ENCODE data around the gene MCF2L2.

The MCF2L2 gene

DNA sequence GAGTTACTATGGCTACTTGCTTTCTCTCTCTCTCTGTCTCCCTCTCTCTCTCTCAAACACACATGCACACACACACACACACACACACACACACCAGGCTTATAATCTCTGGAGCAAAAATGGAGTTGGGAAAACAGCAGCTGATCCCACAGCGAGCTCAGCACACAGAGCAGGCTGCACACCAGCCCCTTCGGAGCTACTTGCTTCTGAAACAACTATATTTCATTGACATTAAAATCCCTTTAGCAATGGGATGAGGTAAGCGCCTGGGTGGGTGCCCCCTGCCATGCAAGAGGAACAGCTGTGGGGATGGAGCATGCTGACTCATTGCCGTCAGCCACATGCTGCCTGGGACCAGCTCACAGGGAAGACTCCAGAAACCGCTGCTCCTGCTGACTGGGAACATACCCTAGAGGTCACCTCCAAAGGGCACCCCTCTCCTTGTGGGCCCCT is 129.7 kb downstream of the MCF2L2 start (continued):
- TF ChIP-seq ZNF776 (tag by site-specific recombination; IDR thresholded peaks at IDR 0.05; ENCODE audit: borderline replicate concordance) (no peak), ZNF121 (tag by site-specific recombination; IDR thresholded peaks at IDR 0.05) (no peak), ZBTB48 (tag by site-specific recombination; IDR thresholded peaks at IDR 0.05) (no peak), ZNF398 (tag by site-specific recombination; IDR thresholded peaks at IDR 0.05) (peak; percentile 64), ZNF221 (tag by site-specific recombination; IDR thresholded peaks at IDR 0.05; ENCODE audit: borderline replicate concordance) (no peak), ZNF341 (tag by site-specific recombination; IDR thresholded peaks at IDR 0.05; ENCODE audit: low read depth) (peak; percentile 60), PRDM1 (tag by site-specific recombination; IDR thresholded peaks at IDR 0.05) (peak; percentile 68), ZSCAN18 (tag by site-specific recombination; IDR thresholded peaks at IDR 0.05) (no peak), OSR2 (tag by site-specific recombination; IDR thresholded peaks at IDR 0.05) (peak; percentile 41), ZSCAN30 (tag by site-specific recombination; IDR thresholded peaks at IDR 0.05) (peak; percentile 84), ZNF394 (tag by site-specific recombination; IDR thresholded peaks at IDR 0.05; ENCODE audit: borderline replicate concordance) (peak; percentile 58), IKZF3 (tag by site-specific recombination; IDR thresholded peaks at IDR 0.05) (peak; percentile 68; the same call in 1 of the 2 replicates), ZNF24 (tag by site-specific recombination; IDR thresholded peaks at IDR 0.05) (0 out of 2 replicates have a peak, but pooled peaks have one; percentile 15), GLIS1 (tag by site-specific recombination; IDR thresholded peaks at IDR 0.05) (peak; percentile 94), FEZF1 (tag by site-specific recombination; IDR thresholded peaks at IDR 0.05) (peak; percentile 66), ZNF664 (tag by site-specific recombination; IDR thresholded peaks at IDR 0.05) (peak; percentile 30; the same call in 1 of the 2 replicates), PBX3 (CRISPR knock-in tag; IDR thresholded peaks at IDR 0.05) (no peak), ZNF184 (tag by site-specific recombination; IDR thresholded peaks at IDR 0.05) (no peak), ZNF16 (tag by site-specific recombination; IDR thresholded peaks at IDR 0.05; ENCODE audit: low read depth) (no peak), ZNF155 (tag by site-specific recombination; IDR thresholded peaks at IDR 0.05) (no peak), ZNF660 (tag by site-specific recombination; IDR thresholded peaks at IDR 0.05) (peak; percentile 86), ZNF514 (tag by site-specific recombination; IDR thresholded peaks at IDR 0.05) (no peak), ZNF366 (tag by site-specific recombination; conservative IDR thresholded peaks at IDR 0.05) (peak; percentile 68), ZNF600 (tag by site-specific recombination; IDR thresholded peaks at IDR 0.05) (peak; percentile 77), ZNF133 (tag by site-specific recombination; IDR thresholded peaks at IDR 0.05) (no peak), ZFP69B (tag by site-specific recombination; IDR thresholded peaks at IDR 0.05) (peak; percentile 27; the same call in 1 of the 2 replicates), ZIC2 (tag by site-specific recombination; IDR thresholded peaks at IDR 0.05) (peak; percentile 95), ZNF549 (tag by site-specific recombination; IDR thresholded peaks at IDR 0.05) (no peak)
- TF ChIP-seq, protein P1, sequence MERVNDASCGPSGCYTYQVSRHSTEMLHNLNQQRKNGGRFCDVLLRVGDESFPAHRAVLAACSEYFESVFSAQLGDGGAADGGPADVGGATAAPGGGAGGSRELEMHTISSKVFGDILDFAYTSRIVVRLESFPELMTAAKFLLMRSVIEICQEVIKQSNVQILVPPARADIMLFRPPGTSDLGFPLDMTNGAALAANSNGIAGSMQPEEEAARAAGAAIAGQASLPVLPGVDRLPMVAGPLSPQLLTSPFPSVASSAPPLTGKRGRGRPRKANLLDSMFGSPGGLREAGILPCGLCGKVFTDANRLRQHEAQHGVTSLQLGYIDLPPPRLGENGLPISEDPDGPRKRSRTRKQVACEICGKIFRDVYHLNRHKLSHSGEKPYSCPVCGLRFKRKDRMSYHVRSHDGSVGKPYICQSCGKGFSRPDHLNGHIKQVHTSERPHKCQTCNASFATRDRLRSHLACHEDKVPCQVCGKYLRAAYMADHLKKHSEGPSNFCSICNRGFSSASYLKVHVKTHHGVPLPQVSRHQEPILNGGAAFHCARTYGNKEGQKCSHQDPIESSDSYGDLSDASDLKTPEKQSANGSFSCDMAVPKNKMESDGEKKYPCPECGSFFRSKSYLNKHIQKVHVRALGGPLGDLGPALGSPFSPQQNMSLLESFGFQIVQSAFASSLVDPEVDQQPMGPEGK (tag by site-specific recombination; IDR thresholded peaks at IDR 0.05), result peak; percentile 65; the same call in 1 of the 2 replicates
- TF ChIP-seq, protein P2, sequence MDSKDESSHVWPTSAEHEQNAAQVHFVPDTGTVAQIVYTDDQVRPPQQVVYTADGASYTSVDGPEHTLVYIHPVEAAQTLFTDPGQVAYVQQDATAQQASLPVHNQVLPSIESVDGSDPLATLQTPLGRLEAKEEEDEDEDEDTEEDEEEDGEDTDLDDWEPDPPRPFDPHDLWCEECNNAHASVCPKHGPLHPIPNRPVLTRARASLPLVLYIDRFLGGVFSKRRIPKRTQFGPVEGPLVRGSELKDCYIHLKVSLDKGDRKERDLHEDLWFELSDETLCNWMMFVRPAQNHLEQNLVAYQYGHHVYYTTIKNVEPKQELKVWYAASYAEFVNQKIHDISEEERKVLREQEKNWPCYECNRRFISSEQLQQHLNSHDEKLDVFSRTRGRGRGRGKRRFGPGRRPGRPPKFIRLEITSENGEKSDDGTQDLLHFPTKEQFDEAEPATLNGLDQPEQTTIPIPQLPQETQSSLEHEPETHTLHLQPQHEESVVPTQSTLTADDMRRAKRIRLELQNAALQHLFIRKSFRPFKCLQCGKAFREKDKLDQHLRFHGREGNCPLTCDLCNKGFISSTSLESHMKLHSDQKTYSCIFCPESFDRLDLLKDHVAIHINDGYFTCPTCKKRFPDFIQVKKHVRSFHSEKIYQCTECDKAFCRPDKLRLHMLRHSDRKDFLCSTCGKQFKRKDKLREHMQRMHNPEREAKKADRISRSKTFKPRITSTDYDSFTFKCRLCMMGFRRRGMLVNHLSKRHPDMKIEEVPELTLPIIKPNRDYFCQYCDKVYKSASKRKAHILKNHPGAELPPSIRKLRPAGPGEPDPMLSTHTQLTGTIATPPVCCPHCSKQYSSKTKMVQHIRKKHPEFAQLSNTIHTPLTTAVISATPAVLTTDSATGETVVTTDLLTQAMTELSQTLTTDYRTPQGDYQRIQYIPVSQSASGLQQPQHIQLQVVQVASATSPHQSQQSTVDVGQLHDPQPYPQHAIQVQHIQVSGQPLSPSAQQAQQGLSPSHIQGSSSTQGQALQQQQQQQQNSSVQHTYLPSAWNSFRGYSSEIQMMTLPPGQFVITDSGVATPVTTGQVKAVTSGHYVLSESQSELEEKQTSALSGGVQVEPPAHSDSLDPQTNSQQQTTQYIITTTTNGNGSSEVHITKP (tag by site-specific recombination; IDR thresholded peaks at IDR 0.05), result peak; percentile 22; the same call in 1 of the 2 replicates
